Prostate gland (tissue), 2 donors: ENCODE data around the gene ACTR3.

Experiments used
- POLR2A ChIP-seq: fragments of 450-650 bp; IDR thresholded peaks from one replicate; pipeline ENCODE4 v1.6.1; 2016; ENCODE audit warnings: antibody characterized with exemption, mild to moderate bottlenecking
- POLR2AphosphoS5 ChIP-seq: sonication (generic); formaldehyde crosslinking; IDR thresholded peaks from one replicate; pipeline ENCODE4 v1.6.1; 2017; ENCODE audit warnings: antibody characterized with exemption
- TF ChIP-seq, protein P1 (sequence below), 4 experiments: fragments of 200-600 bp in 2 of 4; fragments of 450-650 bp in 2 of 4; sonication (generic) in 2 of 4; IDR thresholded peaks; 1 replicate in 3 of 4; 2 replicates in 1 of 4; pipeline ENCODE4 v1.5.1; 2016 to 2019; ENCODE audit warnings: antibody characterized with exemption in 4 of 4, mild to moderate bottlenecking in 2 of 4, moderate library complexity in 2 of 4

DNA sequence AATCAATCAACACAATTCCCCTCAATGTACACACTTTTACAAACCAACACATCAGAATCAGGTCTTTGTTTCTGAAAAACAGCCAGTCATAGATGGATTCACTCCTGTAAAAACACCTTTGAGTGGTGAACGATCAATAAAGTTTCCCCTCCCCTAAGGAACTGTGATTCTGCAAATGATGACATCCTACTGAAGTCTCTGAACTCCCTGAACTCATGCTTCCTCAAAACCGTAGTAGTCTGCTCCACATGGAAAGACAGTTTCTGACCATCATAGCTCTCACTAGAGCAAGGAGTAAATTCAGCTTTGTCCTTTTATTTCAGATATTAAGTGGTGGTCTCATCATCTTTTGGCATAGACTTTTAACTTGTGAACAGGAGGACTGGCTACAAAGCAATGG is 43.5 kb upstream of the ACTR3 start:
- no peak for TF ChIP-seq POLR2A
- TF ChIP-seq, protein P1, sequence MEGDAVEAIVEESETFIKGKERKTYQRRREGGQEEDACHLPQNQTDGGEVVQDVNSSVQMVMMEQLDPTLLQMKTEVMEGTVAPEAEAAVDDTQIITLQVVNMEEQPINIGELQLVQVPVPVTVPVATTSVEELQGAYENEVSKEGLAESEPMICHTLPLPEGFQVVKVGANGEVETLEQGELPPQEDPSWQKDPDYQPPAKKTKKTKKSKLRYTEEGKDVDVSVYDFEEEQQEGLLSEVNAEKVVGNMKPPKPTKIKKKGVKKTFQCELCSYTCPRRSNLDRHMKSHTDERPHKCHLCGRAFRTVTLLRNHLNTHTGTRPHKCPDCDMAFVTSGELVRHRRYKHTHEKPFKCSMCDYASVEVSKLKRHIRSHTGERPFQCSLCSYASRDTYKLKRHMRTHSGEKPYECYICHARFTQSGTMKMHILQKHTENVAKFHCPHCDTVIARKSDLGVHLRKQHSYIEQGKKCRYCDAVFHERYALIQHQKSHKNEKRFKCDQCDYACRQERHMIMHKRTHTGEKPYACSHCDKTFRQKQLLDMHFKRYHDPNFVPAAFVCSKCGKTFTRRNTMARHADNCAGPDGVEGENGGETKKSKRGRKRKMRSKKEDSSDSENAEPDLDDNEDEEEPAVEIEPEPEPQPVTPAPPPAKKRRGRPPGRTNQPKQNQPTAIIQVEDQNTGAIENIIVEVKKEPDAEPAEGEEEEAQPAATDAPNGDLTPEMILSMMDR (IDR thresholded peaks at IDR 0.05): no peak
- no peak for TF ChIP-seq POLR2AphosphoS5
